PFSK-1 (cell line): ENCODE measurements around the gene C2orf49.

Experiments used
- TAF1 ChIP-seq: IDR thresholded peaks from 2 replicates; pipeline ENCODE4 v1.6.1; 2012; ENCODE audit warnings: low read length, control low read depth, borderline replicate concordance; ENCODE audit not compliant: insufficient read depth
- TF ChIP-seq, protein P1 (sequence below), 2 experiments: IDR thresholded peaks; 2 replicates each; pipeline versions ENCODE4 v1.6.1 to v1.8.0; 2011 to 2012; ENCODE audit warnings: low read depth in 2 of 2, low read length in 2 of 2, control low read depth in 1 of 2, inconsistent platforms in 1 of 2, mild to moderate bottlenecking in 1 of 2, moderate library complexity in 1 of 2; ENCODE audit not compliant: insufficient read depth in 1 of 2

DNA sequence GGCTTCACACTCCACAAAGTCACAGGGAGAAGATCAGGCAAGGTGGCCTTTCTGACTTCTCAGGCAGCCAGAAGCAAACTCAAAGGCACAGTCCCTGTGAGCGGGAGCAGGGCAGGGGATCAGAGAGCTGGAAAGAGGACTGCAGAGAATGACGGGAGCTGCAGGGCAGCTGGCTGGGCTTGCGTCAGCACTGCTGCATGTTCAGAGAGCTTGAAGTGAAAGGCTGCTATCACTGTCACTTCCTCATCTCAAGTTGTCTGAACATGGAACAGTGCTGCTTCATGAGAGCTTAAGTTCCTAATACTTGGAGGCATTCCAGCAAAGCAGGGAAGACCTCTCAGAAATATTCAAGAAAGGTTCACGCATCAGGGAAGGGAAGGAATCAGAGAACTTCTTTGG lies 28.2 kb upstream of the C2orf49 start:
- TF ChIP-seq TAF1, result no peak
- TF ChIP-seq, protein P1, sequence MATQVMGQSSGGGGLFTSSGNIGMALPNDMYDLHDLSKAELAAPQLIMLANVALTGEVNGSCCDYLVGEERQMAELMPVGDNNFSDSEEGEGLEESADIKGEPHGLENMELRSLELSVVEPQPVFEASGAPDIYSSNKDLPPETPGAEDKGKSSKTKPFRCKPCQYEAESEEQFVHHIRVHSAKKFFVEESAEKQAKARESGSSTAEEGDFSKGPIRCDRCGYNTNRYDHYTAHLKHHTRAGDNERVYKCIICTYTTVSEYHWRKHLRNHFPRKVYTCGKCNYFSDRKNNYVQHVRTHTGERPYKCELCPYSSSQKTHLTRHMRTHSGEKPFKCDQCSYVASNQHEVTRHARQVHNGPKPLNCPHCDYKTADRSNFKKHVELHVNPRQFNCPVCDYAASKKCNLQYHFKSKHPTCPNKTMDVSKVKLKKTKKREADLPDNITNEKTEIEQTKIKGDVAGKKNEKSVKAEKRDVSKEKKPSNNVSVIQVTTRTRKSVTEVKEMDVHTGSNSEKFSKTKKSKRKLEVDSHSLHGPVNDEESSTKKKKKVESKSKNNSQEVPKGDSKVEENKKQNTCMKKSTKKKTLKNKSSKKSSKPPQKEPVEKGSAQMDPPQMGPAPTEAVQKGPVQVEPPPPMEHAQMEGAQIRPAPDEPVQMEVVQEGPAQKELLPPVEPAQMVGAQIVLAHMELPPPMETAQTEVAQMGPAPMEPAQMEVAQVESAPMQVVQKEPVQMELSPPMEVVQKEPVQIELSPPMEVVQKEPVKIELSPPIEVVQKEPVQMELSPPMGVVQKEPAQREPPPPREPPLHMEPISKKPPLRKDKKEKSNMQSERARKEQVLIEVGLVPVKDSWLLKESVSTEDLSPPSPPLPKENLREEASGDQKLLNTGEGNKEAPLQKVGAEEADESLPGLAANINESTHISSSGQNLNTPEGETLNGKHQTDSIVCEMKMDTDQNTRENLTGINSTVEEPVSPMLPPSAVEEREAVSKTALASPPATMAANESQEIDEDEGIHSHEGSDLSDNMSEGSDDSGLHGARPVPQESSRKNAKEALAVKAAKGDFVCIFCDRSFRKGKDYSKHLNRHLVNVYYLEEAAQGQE (IDR thresholded peaks at IDR 0.05; ENCODE audit: insufficient read depth in 1 of 2, low read depth in 2 of 2, low read length in 2 of 2), result no peak
